ENCODE results near the gene KLHL26.

Gene KLHL26

DNA sequence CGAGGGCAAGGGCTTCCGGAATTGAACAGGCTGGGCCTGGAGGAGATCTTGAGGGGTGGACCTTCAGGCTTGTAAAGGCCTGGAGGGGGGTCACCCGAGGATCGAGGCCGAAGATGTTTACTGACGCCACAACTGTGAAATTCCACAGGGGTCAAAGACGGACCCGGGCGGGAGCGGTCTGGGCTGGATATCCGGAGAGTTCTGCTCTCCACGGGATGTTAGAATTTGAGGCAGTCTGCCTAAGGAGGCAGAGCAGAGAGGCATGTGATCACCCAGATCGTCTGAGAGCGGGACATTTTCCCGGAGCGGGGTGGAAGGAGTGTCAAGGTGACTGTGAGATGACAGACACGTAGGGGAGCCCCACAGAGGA lies 13.2 kb downstream of the KLHL26 start:
- Histone ChIP-seq H3K36me3 (ENCODE audit: control insufficient read depth in 2 of 2, insufficient read depth in 1 of 2, low read length in 2 of 2) (no peaks in the 10 kb centered on the region), H3K9me3 (ENCODE audit: control insufficient read depth, insufficient read depth, low read depth, low read length) (no peaks in the 10 kb centered on the region), H3K27ac (ENCODE audit: extremely low read depth, low read depth, low read length) (no peak overlapping the region), H3K4me3 (ENCODE audit: low read depth, low read length) (no peak overlapping the region), H3K4me1 (ENCODE audit: control insufficient read depth, insufficient read depth, low read length) (no peaks in the 10 kb centered on the region)
- CTCF ChIA-PET: no interaction called here
- POLR2A ChIA-PET: no interaction called here
- TF ChIP-seq ZNF239 (tag by site-specific recombination; IDR thresholded peaks at IDR 0.05) (no peak), ZNF169 (tag by site-specific recombination; IDR thresholded peaks at IDR 0.05) (no peak), ZNF626 (tag by site-specific recombination; IDR thresholded peaks at IDR 0.05) (no peak), ZNF302 (tag by site-specific recombination; IDR thresholded peaks at IDR 0.05; ENCODE audit: low read depth) (no peak), ZNF335 (tag by site-specific recombination; conservative IDR thresholded peaks at IDR 0.05) (no peak), EGR2 (tag by site-specific recombination; IDR thresholded peaks at IDR 0.05; ENCODE audit: low read depth) (no peak), BCL11B (tag by site-specific recombination; IDR thresholded peaks at IDR 0.05; ENCODE audit: low read depth) (no peak), ZEB2 (tag by site-specific recombination; IDR thresholded peaks at IDR 0.05) (no peak), ZNF558 (tag by site-specific recombination; IDR thresholded peaks at IDR 0.05) (no peak), ZNF549 (tag by site-specific recombination; IDR thresholded peaks at IDR 0.05) (no peak), ZNF768 (tag by site-specific recombination; IDR thresholded peaks at IDR 0.05) (no peak), KLF7 (tag by site-specific recombination; IDR thresholded peaks at IDR 0.05; ENCODE audit: borderline replicate concordance) (no peak), SP2 (tag by site-specific recombination; IDR thresholded peaks at IDR 0.05) (no peak)
- TF ChIP-seq, protein P1, sequence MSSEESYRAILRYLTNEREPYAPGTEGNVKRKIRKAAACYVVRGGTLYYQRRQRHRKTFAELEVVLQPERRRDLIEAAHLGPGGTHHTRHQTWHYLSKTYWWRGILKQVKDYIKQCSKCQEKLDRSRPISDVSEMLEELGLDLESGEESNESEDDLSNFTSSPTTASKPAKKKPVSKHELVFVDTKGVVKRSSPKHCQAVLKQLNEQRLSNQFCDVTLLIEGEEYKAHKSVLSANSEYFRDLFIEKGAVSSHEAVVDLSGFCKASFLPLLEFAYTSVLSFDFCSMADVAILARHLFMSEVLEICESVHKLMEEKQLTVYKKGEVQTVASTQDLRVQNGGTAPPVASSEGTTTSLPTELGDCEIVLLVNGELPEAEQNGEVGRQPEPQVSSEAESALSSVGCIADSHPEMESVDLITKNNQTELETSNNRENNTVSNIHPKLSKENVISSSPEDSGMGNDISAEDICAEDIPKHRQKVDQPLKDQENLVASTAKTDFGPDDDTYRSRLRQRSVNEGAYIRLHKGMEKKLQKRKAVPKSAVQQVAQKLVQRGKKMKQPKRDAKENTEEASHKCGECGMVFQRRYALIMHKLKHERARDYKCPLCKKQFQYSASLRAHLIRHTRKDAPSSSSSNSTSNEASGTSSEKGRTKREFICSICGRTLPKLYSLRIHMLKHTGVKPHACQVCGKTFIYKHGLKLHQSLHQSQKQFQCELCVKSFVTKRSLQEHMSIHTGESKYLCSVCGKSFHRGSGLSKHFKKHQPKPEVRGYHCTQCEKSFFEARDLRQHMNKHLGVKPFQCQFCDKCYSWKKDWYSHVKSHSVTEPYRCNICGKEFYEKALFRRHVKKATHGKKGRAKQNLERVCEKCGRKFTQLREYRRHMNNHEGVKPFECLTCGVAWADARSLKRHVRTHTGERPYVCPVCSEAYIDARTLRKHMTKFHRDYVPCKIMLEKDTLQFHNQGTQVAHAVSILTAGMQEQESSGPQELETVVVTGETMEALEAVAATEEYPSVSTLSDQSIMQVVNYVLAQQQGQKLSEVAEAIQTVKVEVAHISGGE (tag by site-specific recombination; conservative IDR thresholded peaks at IDR 0.05; ENCODE audit: low read depth): no peak
- TF ChIP-seq, protein P2, sequence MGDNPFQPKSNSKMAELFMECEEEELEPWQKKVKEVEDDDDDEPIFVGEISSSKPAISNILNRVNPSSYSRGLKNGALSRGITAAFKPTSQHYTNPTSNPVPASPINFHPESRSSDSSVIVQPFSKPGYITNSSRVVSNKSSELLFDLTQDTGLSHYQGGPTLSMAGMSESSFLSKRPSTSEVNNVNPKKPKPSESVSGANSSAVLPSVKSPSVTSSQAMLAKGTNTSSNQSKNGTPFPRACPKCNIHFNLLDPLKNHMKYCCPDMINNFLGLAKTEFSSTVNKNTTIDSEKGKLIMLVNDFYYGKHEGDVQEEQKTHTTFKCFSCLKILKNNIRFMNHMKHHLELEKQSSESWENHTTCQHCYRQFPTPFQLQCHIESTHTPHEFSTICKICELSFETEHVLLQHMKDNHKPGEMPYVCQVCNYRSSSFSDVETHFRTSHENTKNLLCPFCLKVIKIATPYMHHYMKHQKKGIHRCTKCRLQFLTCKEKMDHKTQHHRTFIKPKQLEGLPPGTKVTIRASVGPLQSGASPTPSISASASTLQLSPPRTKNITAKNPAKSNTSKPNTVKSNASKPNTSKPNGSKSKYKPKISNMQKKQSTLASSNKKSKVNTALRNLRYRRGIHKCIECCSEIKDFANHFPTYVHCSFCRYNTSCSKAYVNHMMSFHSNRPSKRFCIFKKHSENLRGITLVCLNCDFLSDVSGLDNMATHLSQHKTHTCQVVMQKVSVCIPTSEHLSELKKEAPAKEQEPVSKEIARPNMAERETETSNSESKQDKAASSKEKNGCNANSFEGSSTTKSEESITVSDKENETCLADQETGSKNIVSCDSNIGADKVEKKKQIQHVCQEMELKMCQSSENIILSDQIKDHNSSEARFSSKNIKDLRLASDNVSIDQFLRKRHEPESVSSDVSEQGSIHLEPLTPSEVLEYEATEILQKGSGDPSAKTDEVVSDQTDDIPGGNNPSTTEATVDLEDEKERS (tag by site-specific recombination; IDR thresholded peaks at IDR 0.05): no peak

- no peaks in the 10 kb centered on the region for H3K36me3 ChIP-seq (ENCODE audit: control insufficient read depth in 2 of 2, insufficient read depth in 1 of 2, low read length in 2 of 2)
- POLR2A ChIA-PET: no interaction called here
- no peak for TF ChIP-seq ZNF211 (tag by site-specific recombination; IDR thresholded peaks at IDR 0.05; ENCODE audit: low read depth)
- TF ChIP-seq, protein P3, sequence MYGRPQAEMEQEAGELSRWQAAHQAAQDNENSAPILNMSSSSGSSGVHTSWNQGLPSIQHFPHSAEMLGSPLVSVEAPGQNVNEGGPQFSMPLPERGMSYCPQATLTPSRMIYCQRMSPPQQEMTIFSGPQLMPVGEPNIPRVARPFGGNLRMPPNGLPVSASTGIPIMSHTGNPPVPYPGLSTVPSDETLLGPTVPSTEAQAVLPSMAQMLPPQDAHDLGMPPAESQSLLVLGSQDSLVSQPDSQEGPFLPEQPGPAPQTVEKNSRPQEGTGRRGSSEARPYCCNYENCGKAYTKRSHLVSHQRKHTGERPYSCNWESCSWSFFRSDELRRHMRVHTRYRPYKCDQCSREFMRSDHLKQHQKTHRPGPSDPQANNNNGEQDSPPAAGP (tag by site-specific recombination; IDR thresholded peaks at IDR 0.05): no peak
- no peak for TF ChIP-seq ZNF529 (tag by site-specific recombination; IDR thresholded peaks at IDR 0.05; ENCODE audit: insufficient replicate concordance)
- TF ChIP-seq ZNF132 (tag by site-specific recombination; IDR thresholded peaks at IDR 0.05; ENCODE audit: borderline replicate concordance): no peak
- TF ChIP-seq ZNF223 (tag by site-specific recombination; IDR thresholded peaks at IDR 0.05): no peak
- TF ChIP-seq FEZF1 (tag by site-specific recombination; IDR thresholded peaks at IDR 0.05): no peak
- TF ChIP-seq, protein P4, sequence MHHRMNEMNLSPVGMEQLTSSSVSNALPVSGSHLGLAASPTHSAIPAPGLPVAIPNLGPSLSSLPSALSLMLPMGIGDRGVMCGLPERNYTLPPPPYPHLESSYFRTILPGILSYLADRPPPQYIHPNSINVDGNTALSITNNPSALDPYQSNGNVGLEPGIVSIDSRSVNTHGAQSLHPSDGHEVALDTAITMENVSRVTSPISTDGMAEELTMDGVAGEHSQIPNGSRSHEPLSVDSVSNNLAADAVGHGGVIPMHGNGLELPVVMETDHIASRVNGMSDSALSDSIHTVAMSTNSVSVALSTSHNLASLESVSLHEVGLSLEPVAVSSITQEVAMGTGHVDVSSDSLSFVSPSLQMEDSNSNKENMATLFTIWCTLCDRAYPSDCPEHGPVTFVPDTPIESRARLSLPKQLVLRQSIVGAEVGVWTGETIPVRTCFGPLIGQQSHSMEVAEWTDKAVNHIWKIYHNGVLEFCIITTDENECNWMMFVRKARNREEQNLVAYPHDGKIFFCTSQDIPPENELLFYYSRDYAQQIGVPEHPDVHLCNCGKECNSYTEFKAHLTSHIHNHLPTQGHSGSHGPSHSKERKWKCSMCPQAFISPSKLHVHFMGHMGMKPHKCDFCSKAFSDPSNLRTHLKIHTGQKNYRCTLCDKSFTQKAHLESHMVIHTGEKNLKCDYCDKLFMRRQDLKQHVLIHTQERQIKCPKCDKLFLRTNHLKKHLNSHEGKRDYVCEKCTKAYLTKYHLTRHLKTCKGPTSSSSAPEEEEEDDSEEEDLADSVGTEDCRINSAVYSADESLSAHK (tag by site-specific recombination; IDR thresholded peaks at IDR 0.05): no peak
- no peak for TF ChIP-seq ZNF121 (tag by site-specific recombination; IDR thresholded peaks at IDR 0.05)
- TF ChIP-seq, protein P5, sequence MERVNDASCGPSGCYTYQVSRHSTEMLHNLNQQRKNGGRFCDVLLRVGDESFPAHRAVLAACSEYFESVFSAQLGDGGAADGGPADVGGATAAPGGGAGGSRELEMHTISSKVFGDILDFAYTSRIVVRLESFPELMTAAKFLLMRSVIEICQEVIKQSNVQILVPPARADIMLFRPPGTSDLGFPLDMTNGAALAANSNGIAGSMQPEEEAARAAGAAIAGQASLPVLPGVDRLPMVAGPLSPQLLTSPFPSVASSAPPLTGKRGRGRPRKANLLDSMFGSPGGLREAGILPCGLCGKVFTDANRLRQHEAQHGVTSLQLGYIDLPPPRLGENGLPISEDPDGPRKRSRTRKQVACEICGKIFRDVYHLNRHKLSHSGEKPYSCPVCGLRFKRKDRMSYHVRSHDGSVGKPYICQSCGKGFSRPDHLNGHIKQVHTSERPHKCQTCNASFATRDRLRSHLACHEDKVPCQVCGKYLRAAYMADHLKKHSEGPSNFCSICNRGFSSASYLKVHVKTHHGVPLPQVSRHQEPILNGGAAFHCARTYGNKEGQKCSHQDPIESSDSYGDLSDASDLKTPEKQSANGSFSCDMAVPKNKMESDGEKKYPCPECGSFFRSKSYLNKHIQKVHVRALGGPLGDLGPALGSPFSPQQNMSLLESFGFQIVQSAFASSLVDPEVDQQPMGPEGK (tag by site-specific recombination; IDR thresholded peaks at IDR 0.05): no peak
- no peak for TF ChIP-seq GLI4 (tag by site-specific recombination; IDR thresholded peaks at IDR 0.05)
Measured at GRCh38 chr19:18650468-18651041, 13.7 kb downstream of the KLHL26 start.

More at GRCh38 chr19:18650468-18651041, 13.7 kb downstream of the KLHL26 start:
- Histone ChIP-seq H3K4me3 (ENCODE audit: low read depth, low read length) (no peak overlapping the region), H3K4me1 (ENCODE audit: control insufficient read depth, insufficient read depth, low read length) (no peaks in the 10 kb centered on the region), H3K9me3 (ENCODE audit: control insufficient read depth, insufficient read depth, low read depth, low read length) (no peaks in the 10 kb centered on the region), H3K27ac (ENCODE audit: extremely low read depth, low read depth, low read length) (no peak overlapping the region)
- CTCF ChIA-PET: no interaction called here

All from HEK293 (cell line).